ENCODE results near the gene TLL1. TPM values are rescaled to one million over a fixed set of nuclear protein-coding genes. Genes with fewer than 3 reads are reported as not detected.

TLL1 gene
- total and polyA plus RNA-seq, 4 donors: 0.04 to 0.25 (median 0.05) TPM; not detected in 1

Small RNA genes within 50 kb of the gene (small RNA-seq; reads per million reads assigned to genes)
- gene RNA5SP170: not detected
